OCI-LY1 (cell line): ENCODE data around the gene ZIC1.

Source experiments
- H2AFZ ChIP-seq: fragments of 200-600 bp; sonication (generic), shearing (Covaris generic); 2 replicates; pipeline ENCODE4 v1.6.0; 2014; ENCODE audit warnings: antibody characterized with exemption, mild to moderate bottlenecking, low read length
- H3F3A ChIP-seq: fragments of 200-600 bp; sonication (generic), shearing (Covaris generic); 2 replicates; pipeline ENCODE4 v1.6.0; 2014; ENCODE audit warnings: mild to moderate bottlenecking, antibody characterized with exemption, low read length, moderate library complexity; ENCODE audit not compliant: insufficient read depth
- H3K27ac ChIP-seq: fragments of 200-600 bp; sonication (generic); 2 replicates; pipeline ENCODE4 v1.5.1; 2014; ENCODE audit warnings: low read length, mixed run types, mild to moderate bottlenecking, low read depth; ENCODE audit not compliant: poor library complexity, severe bottlenecking
- H3K27me3 ChIP-seq: fragments of 200-600 bp; sonication (generic); 2 replicates; pipeline ENCODE4 v1.6.0; 2014; ENCODE audit warnings: antibody characterized with exemption, mild to moderate bottlenecking, low read length, moderate library complexity; ENCODE audit not compliant: insufficient read depth
- H3K36me3 ChIP-seq: fragments of 200-600 bp; sonication (generic); 2 replicates; pipeline ENCODE4 v1.6.1; 2014; ENCODE audit warnings: mild to moderate bottlenecking, antibody characterized with exemption, low read length, moderate library complexity, mixed read lengths; ENCODE audit not compliant: insufficient read depth
- H3K4me1 ChIP-seq: fragments of 200-600 bp; sonication (generic); 2 replicates; pipeline ENCODE4 v1.5.1; 2014; ENCODE audit warnings: mild to moderate bottlenecking, low read length, moderate library complexity; ENCODE audit not compliant: insufficient read depth, severe bottlenecking
- H3K4me2 ChIP-seq: fragments of 200-600 bp; sonication (generic), shearing (Covaris generic); 2 replicates; pipeline ENCODE4 v1.6.1; 2014; ENCODE audit warnings: low read length
- H3K4me3 ChIP-seq: fragments of 200-600 bp; sonication (generic); 2 replicates; pipeline ENCODE4 v1.5.1; 2014; ENCODE audit warnings: low read length, low read depth, mild to moderate bottlenecking, mixed read lengths; ENCODE audit not compliant: poor library complexity, severe bottlenecking
- H3K79me2 ChIP-seq: fragments of 200-600 bp; shearing (Covaris generic); 2 replicates; pipeline ENCODE4 v1.6.1; 2016; ENCODE audit warnings: mixed run types, low read length, mixed read lengths; ENCODE audit not compliant: insufficient read depth
- H3K9ac ChIP-seq: fragments of 200-600 bp; sonication (generic), shearing (Covaris generic); 2 replicates; pipeline ENCODE4 v1.6.1; 2014; ENCODE audit warnings: mild to moderate bottlenecking, low read length, mixed read lengths
- H3K9me2 ChIP-seq: fragments of 200-600 bp; sonication (generic), shearing (Covaris generic); 2 replicates; pipeline ENCODE4 v1.6.1; 2014; ENCODE audit warnings: low read depth, mild to moderate bottlenecking, low read length, mixed read lengths
- H3K9me3 ChIP-seq: fragments of 200-600 bp; shearing (Covaris generic); 2 replicates; pipeline ENCODE4 v1.6.1; 2014; ENCODE audit warnings: low read length, mixed read lengths
- H4K20me1 ChIP-seq: fragments of 200-600 bp; sonication (generic), shearing (Covaris generic); 2 replicates; pipeline ENCODE4 v1.6.0; 2016; ENCODE audit warnings: mild to moderate bottlenecking, low read length; ENCODE audit not compliant: insufficient read depth
- EZH2 ChIP-seq: fragments of 200-600 bp; sonication (generic), shearing (Covaris generic); IDR thresholded peaks from 2 replicates; pipeline ENCODE4 v1.8.0; 2017; ENCODE audit warnings: borderline replicate concordance, mixed run types, mild to moderate bottlenecking, antibody characterized with exemption, low read length, moderate library complexity, mixed read lengths
- TF ChIP-seq, protein P1 (sequence below): fragments of 200-600 bp; sonication (generic), shearing (Covaris generic); IDR thresholded peaks from 2 replicates; pipeline ENCODE4 v1.5.1; 2017; ENCODE audit warnings: mild to moderate bottlenecking, antibody characterized with exemption, low read length, moderate library complexity, mixed read lengths

The ZIC1 gene

DNA sequence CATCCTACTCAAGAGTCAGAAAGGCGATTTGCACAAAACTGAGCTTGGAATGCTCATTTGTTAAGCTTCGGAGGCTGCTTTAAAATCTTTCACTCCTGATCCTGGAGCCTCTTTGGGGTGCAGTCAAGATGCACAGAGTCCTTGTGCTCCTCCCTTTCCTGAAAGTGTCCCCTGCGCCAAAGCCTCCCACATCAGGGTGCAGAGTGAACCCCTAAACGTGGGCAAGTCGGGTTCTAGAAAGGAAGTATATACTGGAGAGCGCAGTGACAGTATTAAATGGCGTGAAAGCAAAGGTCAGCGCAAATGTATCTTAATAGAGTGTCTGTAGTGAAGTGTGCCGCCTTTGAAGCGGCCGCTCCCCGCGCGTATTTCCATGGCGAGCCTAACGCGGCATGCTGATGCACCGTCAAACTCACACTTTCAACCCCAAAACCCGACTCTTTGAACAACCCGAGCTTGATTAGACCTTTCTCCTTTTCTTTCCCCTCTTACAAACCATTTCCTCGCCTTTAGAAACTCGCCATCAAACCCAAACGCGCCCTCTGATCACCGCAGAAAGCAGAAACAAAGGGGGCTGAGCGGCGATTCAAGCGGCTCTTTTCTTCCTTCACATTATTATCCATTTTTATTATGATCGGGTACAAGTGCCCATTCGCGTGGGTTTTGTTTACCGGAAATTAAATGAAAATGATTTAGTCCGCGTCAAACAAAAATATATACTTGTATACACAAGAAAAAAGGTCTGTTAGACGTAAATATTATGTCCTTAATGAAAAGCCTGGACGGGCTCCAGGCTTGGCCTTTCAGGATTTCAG, 21.1 kb upstream of the ZIC1 start:
- no peaks in the 10 kb centered on the region for H3K9me2 ChIP-seq
- no peaks in the 10 kb centered on the region for H3F3A ChIP-seq
- no peak overlapping the region for H3K4me2 ChIP-seq
- H3K9ac ChIP-seq: no peak overlapping the region
- H3K4me1 ChIP-seq: no peaks in the 10 kb centered on the region
- no peaks in the 10 kb centered on the region for H3K79me2 ChIP-seq
- H3K9me3 ChIP-seq: no peaks in the 10 kb centered on the region
- TF ChIP-seq EZH2: no peak
- TF ChIP-seq, protein P1, sequence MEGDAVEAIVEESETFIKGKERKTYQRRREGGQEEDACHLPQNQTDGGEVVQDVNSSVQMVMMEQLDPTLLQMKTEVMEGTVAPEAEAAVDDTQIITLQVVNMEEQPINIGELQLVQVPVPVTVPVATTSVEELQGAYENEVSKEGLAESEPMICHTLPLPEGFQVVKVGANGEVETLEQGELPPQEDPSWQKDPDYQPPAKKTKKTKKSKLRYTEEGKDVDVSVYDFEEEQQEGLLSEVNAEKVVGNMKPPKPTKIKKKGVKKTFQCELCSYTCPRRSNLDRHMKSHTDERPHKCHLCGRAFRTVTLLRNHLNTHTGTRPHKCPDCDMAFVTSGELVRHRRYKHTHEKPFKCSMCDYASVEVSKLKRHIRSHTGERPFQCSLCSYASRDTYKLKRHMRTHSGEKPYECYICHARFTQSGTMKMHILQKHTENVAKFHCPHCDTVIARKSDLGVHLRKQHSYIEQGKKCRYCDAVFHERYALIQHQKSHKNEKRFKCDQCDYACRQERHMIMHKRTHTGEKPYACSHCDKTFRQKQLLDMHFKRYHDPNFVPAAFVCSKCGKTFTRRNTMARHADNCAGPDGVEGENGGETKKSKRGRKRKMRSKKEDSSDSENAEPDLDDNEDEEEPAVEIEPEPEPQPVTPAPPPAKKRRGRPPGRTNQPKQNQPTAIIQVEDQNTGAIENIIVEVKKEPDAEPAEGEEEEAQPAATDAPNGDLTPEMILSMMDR: no peak
- H3K27ac ChIP-seq: no peak overlapping the region
- no peaks in the 10 kb centered on the region for H3K36me3 ChIP-seq
- H2AFZ ChIP-seq: no peak overlapping the region
- no peaks in the 10 kb centered on the region for H3K27me3 ChIP-seq
- no peaks in the 10 kb centered on the region for H4K20me1 ChIP-seq
- no peak overlapping the region for H3K4me3 ChIP-seq

DNA sequence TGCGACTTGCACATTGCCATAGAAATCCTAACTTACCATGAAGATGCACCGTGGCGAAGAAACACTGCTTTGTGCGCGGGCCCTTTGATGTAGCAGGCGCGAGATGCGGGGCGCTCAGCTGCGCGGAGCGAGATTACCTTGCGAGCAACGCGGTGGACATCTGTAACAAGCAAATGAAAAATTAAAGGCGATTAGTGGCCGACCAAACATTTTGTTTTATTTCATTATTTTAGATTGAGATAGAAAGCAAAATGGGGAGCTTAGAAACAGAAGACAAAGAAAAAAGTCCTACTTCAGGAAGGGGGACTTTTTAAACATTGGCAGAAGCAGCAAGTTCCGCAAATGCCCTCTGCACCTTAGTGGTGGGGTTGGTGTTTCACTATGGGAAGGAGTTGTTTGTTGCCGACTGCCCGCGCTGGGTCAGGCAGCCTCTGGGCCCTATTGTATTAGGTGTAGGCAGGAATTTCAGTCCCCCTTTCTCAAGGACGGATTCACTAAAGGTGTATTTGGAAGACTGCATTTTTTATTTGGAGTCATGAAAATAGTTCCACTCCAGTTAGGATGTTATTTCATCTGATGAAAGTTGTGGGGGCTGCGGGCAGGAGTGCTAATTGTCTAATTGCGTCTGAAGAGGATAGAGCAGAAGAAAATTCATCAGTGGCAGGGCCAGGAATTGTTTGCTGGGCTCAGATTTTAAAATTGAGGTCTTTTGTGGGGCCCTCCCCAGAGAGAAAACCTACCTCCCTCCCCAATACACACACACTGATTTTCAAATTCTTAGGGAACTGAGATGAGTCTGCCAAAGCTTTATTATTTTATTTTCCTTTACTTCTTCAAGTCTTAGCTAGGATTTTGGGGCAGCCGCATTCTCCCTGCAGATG, 20.2 kb upstream of the ZIC1 start:
- no peaks in the 10 kb centered on the region for H3K27me3 ChIP-seq
- no peak overlapping the region for H2AFZ ChIP-seq

DNA sequence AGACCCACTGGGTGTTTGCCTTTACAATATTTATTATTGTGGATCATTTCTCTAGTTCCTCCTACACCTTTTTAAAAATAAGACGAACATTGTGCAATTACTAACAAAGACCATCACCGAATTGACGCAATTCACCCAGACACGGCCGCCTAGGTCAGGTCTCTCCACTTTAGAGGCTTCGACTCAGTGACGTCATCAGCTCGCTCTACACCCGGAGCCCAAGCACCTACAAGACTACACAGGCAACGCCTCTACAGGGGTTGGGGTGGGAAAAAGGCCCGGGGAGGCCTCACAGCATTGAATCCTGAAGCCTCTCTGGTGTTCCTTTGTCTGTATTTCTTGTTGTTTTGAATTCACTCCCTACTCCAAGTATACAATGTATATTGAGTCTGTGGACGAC, 19.4 kb upstream of the ZIC1 start:
- H3K79me2 ChIP-seq: no peaks in the 10 kb centered on the region
- H3K9ac ChIP-seq: no peak overlapping the region
- H3K4me1 ChIP-seq: no peaks in the 10 kb centered on the region
- no peaks in the 10 kb centered on the region for H3K27me3 ChIP-seq
- H3K36me3 ChIP-seq: no peaks in the 10 kb centered on the region
- H2AFZ ChIP-seq: no peak overlapping the region
- H3F3A ChIP-seq: no peaks in the 10 kb centered on the region
- H3K4me3 ChIP-seq: no peak overlapping the region
- no peaks in the 10 kb centered on the region for H4K20me1 ChIP-seq
- H3K9me2 ChIP-seq: no peaks in the 10 kb centered on the region
- TF ChIP-seq, protein P1: no peak
- no peak for TF ChIP-seq EZH2
- no peak overlapping the region for H3K4me2 ChIP-seq
- no peak overlapping the region for H3K27ac ChIP-seq
- H3K9me3 ChIP-seq: no peaks in the 10 kb centered on the region

More for the DNA sequence above, 20.2 kb upstream of the ZIC1 start:
- no peak for TF ChIP-seq EZH2
- TF ChIP-seq, protein P1: no peak
- no peaks in the 10 kb centered on the region for H3K36me3 ChIP-seq
- H3K79me2 ChIP-seq: no peaks in the 10 kb centered on the region
- H3K4me1 ChIP-seq: no peaks in the 10 kb centered on the region
- no peaks in the 10 kb centered on the region for H3K9me2 ChIP-seq
- no peaks in the 10 kb centered on the region for H3K9me3 ChIP-seq
- H3F3A ChIP-seq: no peaks in the 10 kb centered on the region
- no peak overlapping the region for H3K4me2 ChIP-seq
- H3K4me3 ChIP-seq: no peak overlapping the region
- H3K27ac ChIP-seq: no peak overlapping the region
- no peak overlapping the region for H3K9ac ChIP-seq
- no peaks in the 10 kb centered on the region for H4K20me1 ChIP-seq
